AG09309 (cell line): ENCODE results near the gene MYBL2.

Experiments
- DNase-seq: peaks from one replicate; pipeline ENCODE4 v3.0.0-alpha.2; 2010; ENCODE audit warnings: low read depth
- H3K4me3 ChIP-seq: 2 replicates; pipeline ENCODE4 v1.5.1; 2011; ENCODE audit warnings: mild to moderate bottlenecking, low read depth, low read length, moderate library complexity; ENCODE audit not compliant: control insufficient read depth
- CTCF ChIP-seq: IDR thresholded peaks from 2 replicates; pipeline ENCODE4 v1.5.1; 2011; ENCODE audit warnings: mild to moderate bottlenecking, low read depth, low read length, inconsistent platforms; ENCODE audit not compliant: insufficient read depth, control insufficient read depth; ENCODE audit errors: missing control alignments

Gene MYBL2

DNA sequence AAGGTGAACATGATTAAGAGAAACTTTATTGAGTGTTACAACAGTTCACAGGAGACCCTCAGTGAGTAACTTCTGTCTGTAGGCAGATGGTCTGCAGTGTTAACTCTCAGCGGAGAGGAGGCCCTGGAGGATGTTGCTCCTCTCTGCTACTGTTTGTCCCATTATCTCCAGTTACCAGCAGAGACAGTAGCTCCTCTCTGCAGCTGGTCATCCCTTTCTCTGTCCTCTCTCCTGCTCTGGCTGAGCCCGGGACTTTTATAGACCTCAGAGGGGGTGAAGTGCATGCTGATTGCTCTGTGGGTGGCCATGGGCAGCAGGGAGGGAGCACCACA is 54.1 kb downstream of the MYBL2 start:
- no peak overlapping the region for H3K4me3 ChIP-seq
- no peak for TF ChIP-seq CTCF
- DNase-seq: no peak

GRCh38 chr20:43721429-43722152 is 54.7 kb downstream of the MYBL2 start:
- TF ChIP-seq CTCF: no peak
- no peak overlapping the region for H3K4me3 ChIP-seq
- no peak for DNase-seq

GRCh38 chr20:43722153-43722505 is 55.2 kb downstream of the MYBL2 start:
- H3K4me3 ChIP-seq: no peak overlapping the region
- no peak for TF ChIP-seq CTCF
- no peak for DNase-seq

GRCh38 chr20:43723186-43723585 is 56.3 kb downstream of the MYBL2 start:
- H3K4me3 ChIP-seq: no peak overlapping the region
- no peak for TF ChIP-seq CTCF
- no peak for DNase-seq

DNA sequence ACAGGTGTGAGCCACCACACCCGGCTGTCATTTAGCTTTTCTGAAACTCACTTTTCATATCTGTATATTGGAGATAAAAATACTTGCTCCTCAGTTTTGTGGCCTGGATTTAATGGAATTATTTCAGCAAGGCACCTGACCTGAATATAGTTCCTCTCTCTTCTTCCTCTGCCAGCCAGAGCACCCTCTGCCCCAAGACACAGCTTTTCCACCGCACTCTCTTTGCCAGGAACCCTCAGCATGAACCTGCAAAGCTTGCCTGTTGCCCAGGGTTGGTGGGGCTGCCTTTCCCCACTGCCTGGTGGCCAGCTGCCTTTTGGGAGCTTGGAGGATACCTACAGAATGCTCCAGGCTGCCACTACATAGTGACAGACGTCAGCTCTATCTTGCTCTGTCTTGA is 56.8 kb downstream of the MYBL2 start:
- TF ChIP-seq CTCF: no peak
- H3K4me3 ChIP-seq: no peak overlapping the region
- DNase-seq: no peak

GRCh38 chr20:43724383-43724782 is 57.5 kb downstream of the MYBL2 start:
- H3K4me3 ChIP-seq: no peak overlapping the region
- no peak for DNase-seq
- TF ChIP-seq CTCF: no peak

- H3K4me3 ChIP-seq: no peak overlapping the region
- DNase-seq: no peak
Measured at GRCh38 chr20:43725666-43726065, 58.8 kb downstream of the MYBL2 start.

More at GRCh38 chr20:43725666-43726065, 58.8 kb downstream of the MYBL2 start:
- no peak for TF ChIP-seq CTCF
